ENCODE measurements around the gene SIGLEC10. TPM values are rescaled to one million over a fixed set of nuclear protein-coding genes. Genes with fewer than 3 reads are reported as not detected.
"Not testable (repeated sequence)": the region's sequence is repeated elsewhere in the genome, so short reads cannot be mapped to it uniquely, and the experiment has no call there.

Gene SIGLEC10
- total RNA-seq, 1 donor from 2014 or later: 12.6 TPM

DNA sequence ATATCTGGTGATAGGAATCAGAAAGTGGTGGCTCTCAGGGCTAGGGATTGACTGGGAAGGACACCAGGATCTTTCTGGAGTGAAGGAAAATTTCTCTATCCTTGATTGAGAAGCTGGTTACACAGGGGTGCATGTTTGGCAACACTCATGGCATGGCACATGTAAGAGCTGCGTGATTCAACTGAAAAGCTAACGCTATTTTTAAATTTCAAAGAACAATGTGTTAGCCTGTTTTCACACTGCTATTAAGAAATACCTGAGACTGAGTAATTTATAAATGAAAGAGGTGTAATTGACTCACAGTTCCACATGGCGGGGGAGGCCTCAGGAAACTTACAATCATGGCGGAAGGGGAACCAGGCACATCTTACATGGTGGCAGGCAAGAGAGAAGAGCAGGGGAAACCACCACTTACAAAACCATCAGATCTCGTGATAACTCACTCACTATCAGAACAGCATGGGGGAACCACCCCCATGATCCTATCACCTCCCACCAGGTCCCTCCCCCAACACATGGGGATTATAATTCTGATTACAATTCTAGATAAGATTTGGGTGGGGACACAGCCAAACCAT is 33.4 kb upstream of the SIGLEC10 start:
- no peak for DNase-seq
- Histone ChIP-seq H3K9me3 (no peaks in the 10 kb centered on the region), H3K27me3 (peaks cover 5% of the 10 kb centered on the region), H3K27ac (no peak overlapping the region), H3K4me1 (no peaks in the 10 kb centered on the region), H3K36me3 (no peaks in the 10 kb centered on the region), H3K4me3 (no peak overlapping the region)
- ATAC-seq: no peak
- intact Hi-C loops (cut with DNase I): no loop called here
- TF ChIP-seq, protein P1, sequence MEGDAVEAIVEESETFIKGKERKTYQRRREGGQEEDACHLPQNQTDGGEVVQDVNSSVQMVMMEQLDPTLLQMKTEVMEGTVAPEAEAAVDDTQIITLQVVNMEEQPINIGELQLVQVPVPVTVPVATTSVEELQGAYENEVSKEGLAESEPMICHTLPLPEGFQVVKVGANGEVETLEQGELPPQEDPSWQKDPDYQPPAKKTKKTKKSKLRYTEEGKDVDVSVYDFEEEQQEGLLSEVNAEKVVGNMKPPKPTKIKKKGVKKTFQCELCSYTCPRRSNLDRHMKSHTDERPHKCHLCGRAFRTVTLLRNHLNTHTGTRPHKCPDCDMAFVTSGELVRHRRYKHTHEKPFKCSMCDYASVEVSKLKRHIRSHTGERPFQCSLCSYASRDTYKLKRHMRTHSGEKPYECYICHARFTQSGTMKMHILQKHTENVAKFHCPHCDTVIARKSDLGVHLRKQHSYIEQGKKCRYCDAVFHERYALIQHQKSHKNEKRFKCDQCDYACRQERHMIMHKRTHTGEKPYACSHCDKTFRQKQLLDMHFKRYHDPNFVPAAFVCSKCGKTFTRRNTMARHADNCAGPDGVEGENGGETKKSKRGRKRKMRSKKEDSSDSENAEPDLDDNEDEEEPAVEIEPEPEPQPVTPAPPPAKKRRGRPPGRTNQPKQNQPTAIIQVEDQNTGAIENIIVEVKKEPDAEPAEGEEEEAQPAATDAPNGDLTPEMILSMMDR (IDR thresholded peaks at IDR 0.05): no peak

DNA sequence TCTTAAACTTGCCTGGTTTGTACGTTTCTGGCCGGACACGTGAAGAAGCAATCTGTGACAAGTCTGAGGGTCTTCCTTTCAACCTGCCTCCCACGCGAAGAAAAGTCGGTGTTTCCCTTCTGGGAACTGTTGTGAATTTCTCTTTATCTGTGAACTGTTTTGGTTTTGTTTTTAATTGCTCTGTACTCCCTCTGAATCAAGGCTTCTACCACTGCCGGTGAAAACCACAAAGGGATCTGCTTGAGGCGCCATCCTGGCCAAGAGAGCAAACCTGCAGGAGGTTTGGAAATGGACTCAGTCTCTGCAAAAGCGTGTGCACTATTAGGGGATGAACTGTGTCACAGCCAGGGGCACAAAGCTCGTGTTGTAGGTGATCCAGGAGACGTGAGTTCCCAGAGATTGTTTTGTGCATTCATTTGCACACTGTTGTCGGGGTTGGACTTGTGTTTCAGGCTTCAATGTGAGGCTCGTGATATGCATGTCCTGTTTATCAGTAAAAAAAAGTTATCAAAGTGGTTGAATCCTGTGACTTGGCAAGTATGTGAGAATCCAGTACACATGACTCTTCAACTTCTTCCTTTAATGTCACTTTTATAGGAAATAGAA is 31.1 kb upstream of the SIGLEC10 start:
- no peaks in the 10 kb centered on the region for H3K36me3 ChIP-seq
- H3K27me3 ChIP-seq: peaks cover 5% of the 10 kb centered on the region
- DNase-seq (no peak), ATAC-seq (no peak)
- intact Hi-C loops (cut with DNase I): no loop called here
- no peak overlapping the region for H3K4me3 ChIP-seq
- H3K9me3 ChIP-seq: no peaks in the 10 kb centered on the region
- TF ChIP-seq, protein P1 (IDR thresholded peaks at IDR 0.05): no peak
- H3K27ac ChIP-seq: no peak overlapping the region
- H3K4me1 ChIP-seq: no peaks in the 10 kb centered on the region

GRCh38 chr19:51448011-51448410 is 30.6 kb upstream of the SIGLEC10 start:
- DNase-seq: no peak

GRCh38 chr19:51447510-51447909 is 30.1 kb upstream of the SIGLEC10 start:
- H3K9me3 ChIP-seq; H3K4me3 ChIP-seq; H3K4me1 ChIP-seq; intact Hi-C loops (cut with DNase I); DNase-seq; H3K36me3 ChIP-seq; ATAC-seq; H3K27ac ChIP-seq; H3K27me3 ChIP-seq: not testable (repeated sequence)

More at GRCh38 chr19:51448011-51448410, 30.6 kb upstream of the SIGLEC10 start:
- Histone ChIP-seq H3K36me3 (no peaks in the 10 kb centered on the region), H3K27ac (no peak overlapping the region), H3K27me3 (peaks cover 5% of the 10 kb centered on the region), H3K4me3 (no peak overlapping the region), H3K9me3 (no peaks in the 10 kb centered on the region), H3K4me1 (no peaks in the 10 kb centered on the region)
- no peak for ATAC-seq
- intact Hi-C loops (cut with DNase I): no loop called here
- TF ChIP-seq, protein P1 (IDR thresholded peaks at IDR 0.05): no peak

DNA sequence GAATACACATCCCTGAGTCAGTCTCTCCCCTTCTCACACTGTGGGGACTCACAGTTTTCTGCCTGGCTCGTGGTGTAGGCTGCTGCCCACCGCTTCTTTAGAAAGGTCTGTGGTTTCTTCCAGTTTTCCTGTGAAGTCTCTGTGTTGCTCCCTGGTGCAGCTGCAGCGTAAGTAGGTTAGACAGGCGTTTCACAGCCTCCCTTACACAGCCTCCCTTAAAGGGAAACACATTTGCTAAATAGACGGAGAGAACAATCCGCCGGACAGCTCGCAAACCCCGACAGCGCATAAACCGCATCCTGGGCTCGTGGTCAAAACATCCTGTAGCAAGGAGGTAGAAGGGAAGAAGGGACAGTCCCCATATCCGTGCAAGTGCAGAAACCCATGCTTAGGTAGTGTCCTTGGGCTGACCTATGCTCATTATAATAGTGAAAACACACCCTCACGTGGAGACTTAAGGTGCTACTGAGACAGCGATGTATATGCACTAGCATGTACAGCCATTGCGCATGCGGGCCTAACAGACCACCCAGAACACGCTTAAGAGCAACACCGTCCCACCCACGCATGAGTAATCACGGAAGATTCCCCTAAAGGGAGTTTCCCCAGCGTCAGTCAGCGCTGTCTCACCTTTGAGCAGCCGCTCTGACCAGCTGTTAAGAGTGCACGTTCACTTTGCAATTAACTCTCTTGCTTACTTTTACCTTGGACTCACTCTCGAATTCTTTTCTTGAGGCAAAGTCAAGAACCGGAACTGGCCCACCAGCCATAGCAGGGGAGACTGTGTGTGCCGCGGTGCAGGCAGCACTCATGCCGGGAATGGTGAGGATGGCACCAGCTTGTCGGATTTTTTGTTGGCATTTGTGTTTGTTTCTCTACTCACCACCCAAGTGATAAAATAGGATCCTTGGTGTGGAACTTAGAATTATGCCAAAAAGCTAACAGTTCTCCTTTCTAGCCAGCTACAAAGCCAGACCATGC is 24.3 kb upstream of the SIGLEC10 start:
- H3K9me3 ChIP-seq: no peaks in the 10 kb centered on the region
- H3K36me3 ChIP-seq: no peaks in the 10 kb centered on the region
- peaks cover 30% of the 10 kb centered on the region for H3K27me3 ChIP-seq
- H3K4me3 ChIP-seq: no peak overlapping the region
- peak; percentile 66 for ATAC-seq
- DNase-seq: peak; percentile 63
- H3K4me1 ChIP-seq: peaks cover 6% of the 10 kb centered on the region
- intact Hi-C loops (cut with DNase I): no loop called here
- H3K27ac ChIP-seq: no peak overlapping the region
- TF ChIP-seq, protein P1 (IDR thresholded peaks at IDR 0.05): no peak
